Activated CD4-positive, alpha-beta T cell treated with anti-CD3 and anti-CD28 coated beads, Interleukin-2, amount 50 U/mL, for 4 hours (primary cell): ENCODE measurements around the gene ACAA1.
A peak's percentile ranks its signal among the peaks of the same experiment; 100 is the strongest.

ENCODE experiments used
- DNase-seq, 2 experiments: peaks; one replicate each; pipeline ENCODE4 v3.0.0-alpha.2; 2020

The ACAA1 gene

GRCh38 chr3:38133557-38134405 lies 3.1 kb downstream of the ACAA1 start:
- DNase-seq, result no peak

DNA sequence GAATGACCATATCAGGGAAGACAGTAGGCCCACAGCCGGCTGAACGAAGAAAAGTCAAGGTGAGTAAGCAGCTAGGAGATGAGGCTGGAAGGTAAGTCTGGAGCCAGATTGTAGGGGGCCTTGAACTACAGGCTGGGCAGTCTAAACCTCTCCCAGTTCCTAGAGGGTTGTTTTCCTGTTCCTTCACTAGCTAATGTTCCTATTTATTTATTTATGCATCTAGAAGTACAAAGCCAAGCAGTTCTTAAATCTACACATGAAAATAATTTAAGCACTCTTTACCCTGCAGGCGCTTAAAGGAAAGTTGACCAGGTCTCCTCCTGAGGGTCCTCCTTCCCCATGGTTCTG lies 3.7 kb downstream of the ACAA1 start:
- no peak for DNase-seq

DNA sequence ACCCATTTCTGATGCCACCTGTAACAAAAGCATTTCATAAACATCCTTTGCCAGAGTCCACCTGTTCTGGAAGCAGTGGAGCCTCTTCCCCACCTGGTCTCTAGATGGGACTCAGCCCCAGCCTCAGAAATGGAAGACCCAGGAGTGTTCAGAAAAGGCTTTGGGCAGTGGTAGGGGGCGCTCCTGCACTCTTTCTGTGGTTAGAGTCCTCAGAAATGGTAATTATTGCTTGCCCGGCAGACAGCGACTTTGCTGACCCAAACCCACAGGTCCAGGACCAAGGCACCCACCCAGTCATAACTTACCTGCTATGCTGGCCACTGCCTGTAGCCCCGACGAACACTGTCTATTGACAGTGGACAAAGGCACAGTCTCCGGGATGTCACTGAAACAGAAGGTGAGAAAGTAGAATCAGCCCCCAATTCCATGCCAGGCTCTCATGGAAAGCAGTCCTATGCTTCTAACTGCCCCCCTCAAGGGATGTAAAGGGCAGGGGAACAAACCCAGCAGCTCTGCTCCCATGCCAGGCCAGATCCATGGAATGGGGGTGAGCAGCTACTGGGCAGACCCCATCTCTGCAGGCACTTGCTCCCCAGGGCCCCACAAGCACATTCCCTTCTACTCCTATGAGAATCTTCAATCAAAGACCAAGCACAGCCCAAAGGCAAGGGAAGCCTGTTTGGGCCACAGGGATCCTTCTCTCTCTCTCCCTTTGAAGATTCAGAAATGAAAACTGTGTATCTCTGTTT lies 5.1 kb downstream of the ACAA1 start:
- peak; percentile 26 to 31 for DNase-seq

- DNase-seq, result no peak
These were observed 6.3 kb downstream of the ACAA1 start for GRCh38 chr3:38130631-38131065.

DNA sequence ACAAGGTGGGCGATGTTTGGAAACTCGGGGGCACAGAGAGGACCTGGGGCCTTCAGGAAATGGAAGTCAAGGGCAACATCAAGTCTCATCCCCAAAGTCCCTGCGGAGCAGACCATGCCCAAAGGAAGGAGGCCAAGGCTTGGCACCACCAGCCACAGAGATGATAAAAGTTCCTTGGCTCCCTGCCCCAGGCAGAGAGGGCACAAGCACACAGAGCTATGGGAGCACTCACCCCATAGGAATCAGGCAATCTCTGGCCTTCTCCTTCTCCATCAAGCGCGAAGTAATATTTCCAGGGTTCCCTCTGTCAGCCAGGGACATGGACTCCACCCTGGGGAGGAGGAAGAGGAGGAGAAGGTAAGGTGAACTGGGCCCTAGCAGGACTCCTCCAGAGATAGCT lies 7.9 kb downstream of the ACAA1 start:
- no peak for DNase-seq

GRCh38 chr3:38128303-38128655 lies 8.6 kb downstream of the ACAA1 start:
- DNase-seq, result no peak

DNA sequence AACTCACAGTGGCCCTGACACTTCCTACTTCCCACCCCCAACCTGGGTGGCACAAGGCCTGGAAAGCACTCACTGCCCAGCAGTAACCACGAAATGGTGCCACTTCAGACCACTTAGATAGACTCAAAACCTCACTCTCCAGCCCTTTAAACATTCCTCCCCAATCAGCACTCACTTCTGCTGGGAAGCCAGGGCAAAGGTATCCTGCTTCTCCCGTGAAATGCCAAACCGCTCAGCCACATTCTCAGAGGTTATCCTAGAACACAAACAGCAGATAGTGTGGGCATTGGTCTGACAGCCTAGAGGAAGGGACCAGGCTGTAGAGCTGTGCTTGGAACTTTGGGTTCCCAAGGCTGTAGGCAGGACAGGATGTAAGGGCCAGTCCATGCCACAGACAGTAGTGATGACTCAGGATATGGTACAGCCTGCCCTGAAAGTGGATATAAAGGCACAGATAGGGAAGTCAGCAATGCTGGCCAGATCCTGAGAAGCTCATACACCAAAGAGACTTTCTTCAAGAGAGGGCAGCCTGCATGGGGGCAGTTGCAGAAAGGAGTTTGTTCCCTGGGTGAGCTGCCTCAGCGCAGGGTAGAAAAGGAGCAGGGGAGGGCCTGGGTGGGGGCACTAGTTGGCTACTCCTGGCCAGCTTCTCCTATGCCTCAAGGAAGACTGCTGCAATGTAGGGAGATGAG lies 9.2 kb downstream of the ACAA1 start:
- DNase-seq, result no peak

DNA sequence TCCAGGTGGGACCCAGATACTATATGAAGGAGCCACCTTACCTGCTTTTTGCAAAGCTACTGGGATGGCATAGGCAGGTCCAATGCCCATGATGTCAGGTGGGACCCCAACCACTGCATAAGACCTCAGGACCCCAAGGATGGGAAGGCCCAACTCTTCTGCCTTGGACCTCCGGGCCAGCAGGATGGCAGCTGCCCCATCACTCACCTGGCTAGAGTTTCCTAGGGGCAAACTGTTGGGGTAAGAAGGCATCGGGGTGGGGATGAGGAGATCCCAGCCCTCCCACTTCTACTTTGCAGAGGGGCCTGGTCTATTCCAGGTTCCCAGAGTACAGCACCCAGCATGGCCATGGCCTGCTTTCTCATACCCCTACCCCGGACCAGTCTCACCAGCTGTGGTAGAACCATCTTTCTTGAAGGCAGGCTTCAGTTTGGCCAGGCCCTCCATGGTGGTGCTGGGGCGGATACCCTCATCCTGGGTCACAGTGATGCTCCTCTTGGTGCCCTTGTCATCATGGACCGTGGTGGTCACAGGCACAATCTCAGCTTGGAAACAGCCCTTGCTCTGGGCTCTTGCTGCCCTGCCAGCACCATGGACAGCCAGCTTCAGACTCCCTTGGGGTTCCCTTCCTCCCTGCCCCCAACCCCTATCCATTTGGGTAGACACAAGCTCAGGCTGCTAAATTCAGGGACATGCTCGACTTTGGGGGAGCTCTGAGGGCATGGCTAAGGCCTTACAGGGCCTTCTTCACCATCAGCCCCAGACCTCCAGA lies 10.6 kb downstream of the ACAA1 start:
- no peak for DNase-seq

GRCh38 chr3:38125305-38126120 lies 11.4 kb downstream of the ACAA1 start:
- no peak for DNase-seq

- DNase-seq, result no peak
These were observed 12.4 kb downstream of the ACAA1 start for GRCh38 chr3:38124324-38125122.

GRCh38 chr3:38122712-38123290 lies 14.1 kb downstream of the ACAA1 start:
- no peak for DNase-seq

DNA sequence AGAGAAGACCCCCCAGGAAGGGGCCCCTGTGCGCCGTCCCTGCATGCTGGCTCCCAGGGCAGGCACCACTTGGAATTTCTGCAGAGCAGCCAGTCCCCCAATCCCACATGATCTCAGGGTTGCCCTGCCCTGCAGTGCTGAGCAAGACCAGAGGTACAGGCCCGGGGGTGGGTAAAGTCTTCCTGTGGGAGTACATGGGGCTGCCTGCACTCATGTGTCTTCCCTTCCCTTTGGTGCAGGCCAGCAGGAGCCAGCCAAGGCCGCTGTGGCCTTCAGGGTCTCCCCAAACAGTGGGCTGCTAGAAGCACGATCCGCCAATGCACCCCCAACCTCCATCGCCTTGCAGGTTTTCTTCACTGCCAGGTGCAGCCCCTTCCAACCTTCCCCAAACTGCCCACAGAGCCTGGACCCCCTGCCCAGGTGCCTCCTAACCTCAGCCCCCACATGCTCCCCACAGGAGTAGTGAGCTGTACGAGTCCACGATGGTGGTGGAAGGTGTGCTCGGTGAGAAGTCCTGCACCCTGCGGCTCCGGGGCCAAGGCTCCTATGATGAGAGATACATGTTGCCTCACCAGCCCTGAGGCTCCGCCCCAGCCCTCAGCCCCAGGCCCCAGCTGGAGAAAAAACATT lies 15.0 kb downstream of the ACAA1 start:
- no peak for DNase-seq

GRCh38 chr3:38121451-38121831 lies 15.5 kb downstream of the ACAA1 start:
- no peak for DNase-seq

- DNase-seq, result no peak
These were observed 16.1 kb downstream of the ACAA1 start for GRCh38 chr3:38120693-38121450.

GRCh38 chr3:38119821-38120692 lies 16.9 kb downstream of the ACAA1 start:
- no peak for DNase-seq

DNA sequence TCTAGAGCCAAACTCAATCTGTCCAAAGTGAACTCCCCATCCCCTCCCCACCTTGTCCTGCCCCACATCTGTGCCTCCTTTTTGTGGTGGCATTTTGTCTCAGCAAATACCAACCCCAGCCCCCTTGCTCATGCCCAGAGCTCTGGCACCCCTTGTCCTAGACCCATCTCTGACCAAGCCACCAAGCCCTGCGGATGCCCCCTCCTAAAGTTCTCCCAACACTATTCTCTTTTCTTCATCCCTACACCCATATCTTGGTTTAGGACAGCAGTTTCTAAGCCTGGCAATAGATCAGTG lies 17.7 kb downstream of the ACAA1 start:
- DNase-seq, result no peak

- no peak for DNase-seq
These were observed 18.3 kb downstream of the ACAA1 start for GRCh38 chr3:38118421-38119247.
